DOHH2 (cell line): ENCODE measurements around the gene HNRNPUL1.

ENCODE experiments used
- H3F3A ChIP-seq: fragments of 200-600 bp; sonication (generic), shearing (Covaris generic); 2 replicates; pipeline ENCODE4 v1.6.0; 2016; ENCODE audit warnings: antibody characterized with exemption, mild to moderate bottlenecking; ENCODE audit not compliant: control insufficient read depth, insufficient read depth
- H3K27ac ChIP-seq: fragments of 200-600 bp; sonication (generic); 2 replicates; pipeline ENCODE4 v1.5.1; 2014; ENCODE audit warnings: low read depth, mild to moderate bottlenecking, low read length, moderate library complexity
- H3K27me3 ChIP-seq: fragments of 200-600 bp; sonication (generic); 2 replicates; pipeline ENCODE4 v1.6.1; 2014; ENCODE audit warnings: mild to moderate bottlenecking, low read length, mixed read lengths; ENCODE audit not compliant: control insufficient read depth
- H3K36me3 ChIP-seq: fragments of 200-600 bp; sonication (generic); 2 replicates; pipeline ENCODE4 v1.6.1; 2014; ENCODE audit warnings: mild to moderate bottlenecking, low read length, moderate library complexity, mixed read lengths; ENCODE audit not compliant: control insufficient read depth
- H3K4me1 ChIP-seq: fragments of 200-600 bp; sonication (generic); 2 replicates; pipeline ENCODE4 v1.6.1; 2014; ENCODE audit warnings: mild to moderate bottlenecking, low read length, mixed read lengths; ENCODE audit not compliant: control insufficient read depth
- H3K4me2 ChIP-seq: fragments of 200-600 bp; sonication (generic); 2 replicates; pipeline ENCODE4 v1.6.0; 2014; ENCODE audit warnings: mild to moderate bottlenecking, low read length, moderate library complexity
- H3K4me3 ChIP-seq: fragments of 200-600 bp; sonication (generic); 2 replicates; pipeline ENCODE4 v1.5.1; 2014; ENCODE audit warnings: mild to moderate bottlenecking, low read length, mixed read lengths
- H3K79me2 ChIP-seq: fragments of 200-600 bp; sonication (generic); 2 replicates; pipeline ENCODE4 v1.6.1; 2014; ENCODE audit warnings: mild to moderate bottlenecking, low read length, mixed read lengths; ENCODE audit not compliant: control insufficient read depth
- H3K9me2 ChIP-seq: fragments of 200-600 bp; sonication (generic); replicated peaks from 2 replicates; pipeline ENCODE4 v1.6.1; 2014; ENCODE audit warnings: mild to moderate bottlenecking, low read length, mixed read lengths; ENCODE audit not compliant: control insufficient read depth
- H3K9me3 ChIP-seq: fragments of 200-600 bp; sonication (generic); 2 replicates; pipeline ENCODE4 v1.6.1; 2014; ENCODE audit warnings: antibody characterized with exemption, low read length, mixed read lengths; ENCODE audit not compliant: control insufficient read depth, insufficient read depth
- H4K20me1 ChIP-seq: fragments of 200-600 bp; sonication (generic); 2 replicates; pipeline ENCODE4 v1.6.0; 2014; ENCODE audit warnings: low read depth, mild to moderate bottlenecking, antibody characterized with exemption, low read length, moderate library complexity; ENCODE audit not compliant: control insufficient read depth, insufficient read depth
- EZH2phosphoT487 ChIP-seq: fragments of 200-600 bp; sonication (generic); IDR thresholded peaks from 2 replicates; pipeline ENCODE4 v1.6.1; 2017; ENCODE audit warnings: borderline replicate concordance, mild to moderate bottlenecking, antibody characterized with exemption, low read length, moderate library complexity, mixed read lengths
- TF ChIP-seq, protein P1 (sequence below): fragments of 200-600 bp; sonication (generic); IDR thresholded peaks from one replicate; pipeline ENCODE4 v1.5.1; 2014; ENCODE audit warnings: antibody characterized with exemption, mild to moderate bottlenecking, low read depth, low read length; ENCODE audit not compliant: poor library complexity, severe bottlenecking

HNRNPUL1 gene

DNA sequence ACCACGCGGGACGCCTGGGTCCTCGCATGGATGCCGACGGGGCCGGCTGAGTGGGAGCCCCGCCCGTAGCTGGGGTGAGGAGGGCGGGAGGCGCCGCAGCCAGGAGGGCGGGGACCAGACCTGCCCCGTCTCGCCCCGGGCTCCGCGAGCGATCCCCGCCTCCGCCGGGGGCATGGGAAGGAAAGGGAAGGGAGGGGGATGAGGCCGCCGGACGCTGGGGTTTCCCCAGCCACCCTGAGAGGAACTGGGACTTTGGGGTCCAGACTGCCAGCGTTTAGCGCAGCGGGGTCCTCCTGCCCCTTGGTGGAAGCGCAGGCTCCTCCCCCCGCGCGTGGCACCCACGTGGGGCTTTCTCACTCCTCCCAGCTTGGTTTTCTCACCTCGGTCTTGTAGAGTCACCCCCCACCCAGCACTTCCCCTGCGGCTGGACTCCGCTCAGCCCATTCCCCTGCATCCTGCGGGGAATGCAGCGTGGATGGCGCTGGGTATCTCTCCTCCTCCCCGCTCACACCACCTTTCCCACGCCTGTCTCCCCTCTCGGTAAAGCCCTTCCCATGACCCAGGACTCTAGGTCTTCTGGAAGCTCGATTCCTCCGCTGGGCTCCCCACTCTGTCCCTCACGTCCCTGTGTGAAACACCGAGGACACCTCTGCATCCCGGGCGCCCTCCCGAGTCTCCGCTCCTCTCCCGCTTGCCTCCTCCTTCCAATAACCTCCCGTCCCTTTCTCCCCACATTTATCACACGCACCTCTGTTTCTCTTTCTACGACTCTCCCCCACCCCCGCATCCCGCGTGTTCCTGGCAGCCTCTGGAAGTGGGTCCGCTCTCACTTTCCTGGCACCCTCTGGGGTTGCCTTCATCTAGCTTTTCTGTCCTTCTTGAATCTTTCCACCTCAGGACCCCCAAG is 87.4 kb downstream of the HNRNPUL1 start:
- peak overlapping the region; percentile 73 for H3K27ac ChIP-seq
- peaks cover 54% of the 10 kb centered on the region for H3K36me3 ChIP-seq
- peaks cover 27% of the 10 kb centered on the region for H3K4me1 ChIP-seq
- TF ChIP-seq, protein P1, sequence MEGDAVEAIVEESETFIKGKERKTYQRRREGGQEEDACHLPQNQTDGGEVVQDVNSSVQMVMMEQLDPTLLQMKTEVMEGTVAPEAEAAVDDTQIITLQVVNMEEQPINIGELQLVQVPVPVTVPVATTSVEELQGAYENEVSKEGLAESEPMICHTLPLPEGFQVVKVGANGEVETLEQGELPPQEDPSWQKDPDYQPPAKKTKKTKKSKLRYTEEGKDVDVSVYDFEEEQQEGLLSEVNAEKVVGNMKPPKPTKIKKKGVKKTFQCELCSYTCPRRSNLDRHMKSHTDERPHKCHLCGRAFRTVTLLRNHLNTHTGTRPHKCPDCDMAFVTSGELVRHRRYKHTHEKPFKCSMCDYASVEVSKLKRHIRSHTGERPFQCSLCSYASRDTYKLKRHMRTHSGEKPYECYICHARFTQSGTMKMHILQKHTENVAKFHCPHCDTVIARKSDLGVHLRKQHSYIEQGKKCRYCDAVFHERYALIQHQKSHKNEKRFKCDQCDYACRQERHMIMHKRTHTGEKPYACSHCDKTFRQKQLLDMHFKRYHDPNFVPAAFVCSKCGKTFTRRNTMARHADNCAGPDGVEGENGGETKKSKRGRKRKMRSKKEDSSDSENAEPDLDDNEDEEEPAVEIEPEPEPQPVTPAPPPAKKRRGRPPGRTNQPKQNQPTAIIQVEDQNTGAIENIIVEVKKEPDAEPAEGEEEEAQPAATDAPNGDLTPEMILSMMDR = no peak
- no peak for TF ChIP-seq EZH2phosphoT487
- no peaks in the 10 kb centered on the region for H3K9me3 ChIP-seq
- peaks cover 19% of the 10 kb centered on the region; the same call in 1 of the 2 replicates for H4K20me1 ChIP-seq
- H3K79me2 ChIP-seq = peaks cover 63% of the 10 kb centered on the region
- H3F3A ChIP-seq = no peaks in the 10 kb centered on the region; the same call in 1 of the 2 replicates
- H3K4me3 ChIP-seq = peak overlapping the region; percentile 94
- no peaks in the 10 kb centered on the region for H3K27me3 ChIP-seq
- no peaks in the 10 kb centered on the region for H3K9me2 ChIP-seq
- peak overlapping the region; percentile 72 for H3K4me2 ChIP-seq

DNA sequence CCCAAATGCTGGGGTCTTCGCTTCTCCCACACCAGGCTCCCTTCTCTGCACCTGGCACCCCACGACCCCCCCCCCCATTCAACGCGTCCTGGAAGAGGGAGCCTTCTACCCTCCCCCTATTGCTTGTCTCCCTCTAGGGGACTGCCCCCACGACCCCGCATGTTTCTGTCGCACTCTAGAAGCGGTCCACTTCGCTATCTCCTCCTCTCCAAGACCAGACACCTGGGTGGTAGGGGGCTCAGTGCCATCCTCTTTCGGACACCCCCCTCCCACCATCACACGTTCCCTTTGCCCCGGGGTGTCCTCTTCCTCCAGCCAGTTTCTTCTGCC is 88.1 kb downstream of the HNRNPUL1 start:
- H3K36me3 ChIP-seq = peaks cover 48% of the 10 kb centered on the region
- H3K27me3 ChIP-seq = no peaks in the 10 kb centered on the region
- no peaks in the 10 kb centered on the region for H3K9me3 ChIP-seq
- H4K20me1 ChIP-seq = peaks cover 19% of the 10 kb centered on the region; the same call in 1 of the 2 replicates
- H3K4me1 ChIP-seq = peaks cover 27% of the 10 kb centered on the region
- H3K27ac ChIP-seq = peak overlapping the region; percentile 73
- no peaks in the 10 kb centered on the region for H3K9me2 ChIP-seq
- peak overlapping the region; percentile 94 for H3K4me3 ChIP-seq
- peak overlapping the region; percentile 72 for H3K4me2 ChIP-seq
- peaks cover 62% of the 10 kb centered on the region for H3K79me2 ChIP-seq
- TF ChIP-seq EZH2phosphoT487 = no peak
- TF ChIP-seq, protein P1 = no peak
- no peaks in the 10 kb centered on the region; the same call in 1 of the 2 replicates for H3F3A ChIP-seq

DNA sequence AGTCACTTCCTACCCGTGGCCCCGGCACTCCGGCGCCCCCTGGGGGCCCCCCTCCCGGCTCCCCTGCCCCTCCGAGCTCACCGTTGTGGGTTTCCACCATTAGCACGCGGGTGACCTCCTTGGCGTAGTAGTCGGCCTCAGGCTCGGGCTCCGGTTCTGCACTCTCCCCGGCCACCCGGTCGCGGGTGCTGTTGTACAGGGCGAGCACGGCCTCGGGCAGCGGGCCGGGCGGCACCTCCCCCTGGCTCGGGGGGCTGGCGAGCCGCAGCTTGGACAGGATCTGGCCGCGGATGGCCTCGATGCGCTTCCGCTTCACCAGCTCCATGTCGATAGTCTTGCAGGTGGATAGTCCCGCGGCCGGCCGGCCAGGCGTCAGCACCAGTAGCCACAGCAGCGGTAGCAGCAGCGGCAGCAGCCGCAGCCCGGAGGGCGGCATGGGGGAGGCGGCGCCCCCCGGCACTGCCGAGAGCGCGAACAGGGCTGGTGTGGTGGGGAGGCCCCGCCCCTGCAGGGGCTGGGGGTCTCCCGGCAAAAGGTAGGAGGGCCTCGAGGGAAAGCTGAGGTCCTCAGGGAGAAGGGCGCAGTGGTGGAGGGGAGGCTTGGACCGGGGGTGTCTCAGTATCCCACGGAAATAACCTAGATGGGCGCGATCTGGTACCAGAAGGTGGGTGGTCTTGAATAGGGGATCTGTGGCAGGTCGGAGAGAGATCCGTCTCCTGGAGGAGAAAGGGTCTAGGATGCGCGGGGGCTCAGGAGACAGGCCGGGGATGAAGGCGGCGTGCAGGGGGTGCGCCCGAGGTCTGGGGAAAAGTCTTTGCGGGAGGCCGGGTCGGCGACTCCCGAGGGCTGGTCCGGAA is 88.7 kb downstream of the HNRNPUL1 start:
- Histone ChIP-seq H3K4me2 (peak overlapping the region; percentile 72), H3K9me2 (no peaks in the 10 kb centered on the region), H3K27ac (peak overlapping the region; percentile 73), H4K20me1 (peaks cover 19% of the 10 kb centered on the region; the same call in 1 of the 2 replicates), H3K4me1 (peaks cover 27% of the 10 kb centered on the region), H3K36me3 (peaks cover 46% of the 10 kb centered on the region), H3K9me3 (no peaks in the 10 kb centered on the region), H3K4me3 (peak overlapping the region; percentile 94), H3F3A (no peaks in the 10 kb centered on the region; the same call in 1 of the 2 replicates), H3K27me3 (no peaks in the 10 kb centered on the region), H3K79me2 (peaks cover 60% of the 10 kb centered on the region)
- TF ChIP-seq, protein P1 = peak; percentile 83
- TF ChIP-seq EZH2phosphoT487 = no peak
